GM12874 (cell line): ENCODE data around the gene CRTAP.

Experiments
- TF ChIP-seq, protein P1 (sequence below): IDR thresholded peaks from 2 replicates; pipeline ENCODE4 v1.5.1; 2011; ENCODE audit warnings: low read depth, mild to moderate bottlenecking, control low read depth, low read length, moderate library complexity; ENCODE audit not compliant: insufficient read depth

CRTAP gene

GRCh38 chr3:33076952-33077351 lies 36.9 kb upstream of the CRTAP start:
- TF ChIP-seq, protein P1, sequence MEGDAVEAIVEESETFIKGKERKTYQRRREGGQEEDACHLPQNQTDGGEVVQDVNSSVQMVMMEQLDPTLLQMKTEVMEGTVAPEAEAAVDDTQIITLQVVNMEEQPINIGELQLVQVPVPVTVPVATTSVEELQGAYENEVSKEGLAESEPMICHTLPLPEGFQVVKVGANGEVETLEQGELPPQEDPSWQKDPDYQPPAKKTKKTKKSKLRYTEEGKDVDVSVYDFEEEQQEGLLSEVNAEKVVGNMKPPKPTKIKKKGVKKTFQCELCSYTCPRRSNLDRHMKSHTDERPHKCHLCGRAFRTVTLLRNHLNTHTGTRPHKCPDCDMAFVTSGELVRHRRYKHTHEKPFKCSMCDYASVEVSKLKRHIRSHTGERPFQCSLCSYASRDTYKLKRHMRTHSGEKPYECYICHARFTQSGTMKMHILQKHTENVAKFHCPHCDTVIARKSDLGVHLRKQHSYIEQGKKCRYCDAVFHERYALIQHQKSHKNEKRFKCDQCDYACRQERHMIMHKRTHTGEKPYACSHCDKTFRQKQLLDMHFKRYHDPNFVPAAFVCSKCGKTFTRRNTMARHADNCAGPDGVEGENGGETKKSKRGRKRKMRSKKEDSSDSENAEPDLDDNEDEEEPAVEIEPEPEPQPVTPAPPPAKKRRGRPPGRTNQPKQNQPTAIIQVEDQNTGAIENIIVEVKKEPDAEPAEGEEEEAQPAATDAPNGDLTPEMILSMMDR, result no peak

DNA sequence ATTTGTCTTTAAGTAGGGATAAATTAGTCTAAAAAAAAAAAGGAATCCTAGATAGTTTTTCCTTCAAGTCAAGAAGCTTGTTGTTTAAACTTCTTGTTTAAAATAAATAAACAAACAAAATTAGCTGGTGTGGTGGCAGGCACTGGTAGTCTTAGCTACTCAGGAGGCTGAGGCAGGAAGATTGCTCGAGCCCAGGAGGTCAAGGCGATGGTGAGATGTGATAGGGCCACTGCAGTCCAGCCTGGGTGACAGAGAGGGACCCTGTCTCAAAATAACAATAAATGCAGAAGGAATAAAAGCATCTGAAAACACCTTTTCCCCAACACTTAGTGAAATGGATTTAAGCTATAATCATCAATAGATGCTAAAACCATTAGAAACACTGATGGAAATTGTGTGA lies 35.8 kb upstream of the CRTAP start:
- TF ChIP-seq, protein P1, result no peak

- TF ChIP-seq, protein P1, result no peak
These were observed 32.0 kb upstream of the CRTAP start for GRCh38 chr3:33081812-33082211.

- TF ChIP-seq, protein P1, result no peak
These were observed 29.9 kb upstream of the CRTAP start for GRCh38 chr3:33083958-33084357.

- TF ChIP-seq, protein P1, result no peak
These were observed 25.1 kb upstream of the CRTAP start for GRCh38 chr3:33088691-33089090.

GRCh38 chr3:33089515-33089914 lies 24.3 kb upstream of the CRTAP start:
- TF ChIP-seq, protein P1, result no peak

GRCh38 chr3:33091746-33092145 lies 22.1 kb upstream of the CRTAP start:
- TF ChIP-seq, protein P1, result no peak
